Left cardiac atrium (tissue), 4 donors: ENCODE data around the gene CTDSP1. TPM values are rescaled to one million over a fixed set of nuclear protein-coding genes. Genes with fewer than 3 reads are reported as not detected.

ENCODE experiments used
- ATAC-seq, 2 donors: fragments of 200-7000 bp; cut with Tn5 transposase; one replicate each; pipeline ENCODE4 v1.9.1; 2020; ENCODE audit warnings: mild to moderate bottlenecking in 2 of 2, moderate library complexity in 2 of 2
- DNase-seq: peaks from one replicate; pipeline ENCODE4 v3.0.0-alpha.2; 2020
- intact Hi-C, 2 donors: fragments of 100-400 bp; cut with DNase I; formaldehyde crosslinking; loops; one replicate each; pipeline versions ENCODE4 v1.14.1 to v1.15.1; 2022 to 2023
- total RNA-seq, 2 donors: library from RNA; stranded (reverse); fragmentation: NEBNext Ultra II Directional; extraction: Animal tissue kit (Norgen Biotek cat#: 25700); gene quantifications; one replicate each; pipeline ENCODE4 v1.2.1, GENCODE V29; 2021
- donor health status: DM: no; HTN: yes; CAD: no.
- donor health status: DM: no; HTN: yes; CAD: no; lungs with severe emphysema.
- donor health status: DM: yes; HTN: yes; CAD: no.
- donor health status: Dilated cardiomyopathy.

The CTDSP1 gene
- total RNA-seq, 2 donors from 2014 or later = 101 to 106 TPM

DNA sequence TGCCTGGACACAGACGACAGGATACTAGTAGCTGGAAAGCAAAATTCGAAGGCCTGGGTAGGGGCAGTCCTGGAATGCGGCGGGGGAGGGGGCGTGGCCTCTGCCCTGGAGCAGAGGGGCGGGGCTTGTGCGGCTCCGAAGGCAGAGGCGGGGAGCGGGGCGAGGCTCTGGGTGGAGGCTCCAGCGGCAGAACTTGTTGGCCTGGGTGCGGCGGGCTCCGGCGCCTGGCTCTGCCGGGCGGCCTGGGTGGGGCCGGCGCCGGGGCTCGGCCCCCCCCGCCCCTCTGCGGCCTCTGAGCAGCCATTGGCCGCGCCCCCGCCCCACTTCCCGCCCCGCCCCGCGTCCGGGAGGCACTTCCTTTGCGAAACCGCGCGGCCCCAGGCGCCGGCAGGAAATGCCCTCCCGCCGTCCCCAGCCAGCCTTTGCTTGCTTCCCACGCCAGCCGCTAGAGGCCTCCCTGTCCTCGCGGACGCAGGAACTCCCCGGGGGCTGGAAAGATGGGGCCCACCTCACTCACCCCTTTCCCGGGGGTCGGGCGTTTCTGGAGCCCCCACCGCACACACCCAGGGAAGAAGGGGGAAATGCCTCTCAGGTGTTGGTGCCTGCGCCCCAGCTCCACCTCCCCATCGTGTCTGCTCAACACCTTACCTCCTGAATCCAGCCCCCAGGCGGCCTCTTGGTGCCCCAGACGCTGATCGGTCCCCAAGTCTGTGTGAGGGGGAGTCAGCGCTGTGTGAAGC lies 6.7 kb downstream of the CTDSP1 start:
- peak; percentile 98 for DNase-seq
- ATAC-seq = peak; percentile 88 to 92
- intact Hi-C loops = loop anchor here in 1 of 2 donors (5.0 kb wide), 1 partner anchor 61 kb away; no protein-coding TSS in a partner anchor

DNA sequence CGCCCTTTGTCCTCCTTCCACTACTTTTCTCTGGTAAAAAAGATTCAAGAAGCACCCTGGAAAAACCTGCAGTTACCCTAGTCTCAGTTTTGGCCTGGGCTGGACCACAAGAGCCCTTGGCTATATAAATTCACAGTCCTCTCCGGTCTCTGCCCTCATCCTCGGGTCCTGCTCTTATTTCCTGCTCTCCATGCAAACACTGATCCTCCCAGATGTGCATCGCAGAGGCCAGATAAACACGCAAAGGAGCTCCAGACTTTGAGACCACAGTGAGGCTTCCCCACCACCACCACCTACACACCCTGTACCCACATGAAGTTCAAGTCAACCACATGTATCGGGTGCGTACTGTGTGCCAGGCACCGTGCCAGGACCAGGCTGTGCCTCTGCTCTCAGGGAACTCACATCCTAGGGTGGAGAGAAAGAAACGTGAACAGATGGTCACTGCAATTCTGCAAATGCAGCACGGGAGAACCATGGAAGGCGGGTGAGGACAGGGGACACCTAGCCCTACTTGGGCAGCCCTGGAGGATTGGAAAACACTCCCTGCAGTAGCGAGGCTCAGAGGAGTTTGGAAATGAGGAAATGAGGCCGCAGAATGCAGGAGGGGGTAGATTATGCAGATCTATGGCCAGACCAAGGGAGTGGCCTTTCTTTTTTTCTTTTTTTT lies 7.4 kb downstream of the CTDSP1 start:
- ATAC-seq (peak; percentile 10 to 23), DNase-seq (peak; percentile 69)
- intact Hi-C loops = loop anchor here in 1 of 2 donors (5.0 kb wide), 1 partner anchor 60 kb away; no protein-coding TSS in a partner anchor

- intact Hi-C loops = loop anchor here in 1 of 2 donors (5.0 kb wide), 1 partner anchor 60 kb away; no protein-coding TSS in a partner anchor
- ATAC-seq = no peak
- DNase-seq = no peak
These were observed 8.0 kb downstream of the CTDSP1 start for GRCh38 chr2:218407717-218408116.

DNA sequence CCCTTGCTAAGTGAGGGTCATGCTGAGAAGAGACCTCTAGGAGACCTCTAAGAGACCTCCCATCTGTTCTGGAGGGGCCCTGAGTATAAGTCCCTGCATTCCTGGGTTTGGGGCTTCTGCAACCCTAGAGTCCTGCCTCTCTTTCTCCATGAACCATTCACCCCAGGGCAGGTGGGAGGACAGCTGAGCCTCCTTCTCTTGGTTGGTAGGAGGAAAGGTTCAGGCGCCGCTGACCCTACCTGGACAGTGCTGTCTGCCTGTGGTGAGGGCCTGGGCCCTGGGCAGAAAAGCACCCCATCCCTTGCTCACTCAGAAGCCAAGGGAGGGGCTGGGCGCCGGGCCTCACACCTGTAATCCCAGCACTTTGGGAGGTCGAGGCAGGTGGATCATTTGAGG lies 18.7 kb downstream of the CTDSP1 start:
- ATAC-seq = peak in 1 of 2 donors; percentile 30
- intact Hi-C loops = no loop called here
- DNase-seq = no peak

DNA sequence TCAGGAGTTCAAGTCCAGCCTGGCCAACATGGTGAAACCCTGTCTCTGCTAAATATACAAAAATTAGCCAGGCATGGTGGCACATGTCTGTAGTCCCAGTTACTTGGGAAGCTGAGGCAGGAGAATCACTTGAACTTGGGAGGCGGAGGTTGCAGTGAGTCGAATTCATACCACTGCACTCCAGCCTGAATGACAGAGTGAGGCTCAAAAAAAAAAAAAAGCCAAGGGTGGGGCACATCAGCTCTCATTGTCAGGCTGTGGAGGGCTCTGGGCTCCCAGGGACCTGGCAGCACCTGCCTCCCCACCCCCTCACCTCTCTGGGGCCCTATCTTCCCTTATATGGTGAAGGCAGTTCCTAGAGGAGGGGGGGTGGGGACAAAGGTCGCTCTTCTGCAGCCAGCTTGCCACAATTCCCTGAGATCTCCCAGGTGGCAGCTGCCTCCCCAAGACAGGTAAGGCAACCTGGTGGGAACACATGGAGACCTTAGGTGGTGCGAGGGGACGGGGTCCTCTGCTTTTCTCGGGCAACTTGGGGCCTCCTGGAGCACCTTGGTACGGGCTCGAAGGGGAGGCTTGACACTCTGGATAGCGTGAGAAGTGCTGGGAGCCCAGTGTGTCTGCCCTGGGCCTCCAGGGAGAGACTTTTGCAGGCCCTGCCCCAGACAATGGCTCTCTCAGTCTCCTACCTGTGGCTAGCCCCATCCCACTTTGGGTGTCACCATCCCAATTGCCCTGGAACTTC lies 19.2 kb downstream of the CTDSP1 start, which contains the start of gene VIL1:
Gene VIL1, plus strand, starts transcription at position 407 of the 742 bp plus-strand sequence. CDS start 4,656 bp downstream, outside the sequence.
- ATAC-seq (no peak), DNase-seq (no peak)
- intact Hi-C loops = no loop called here

DNA sequence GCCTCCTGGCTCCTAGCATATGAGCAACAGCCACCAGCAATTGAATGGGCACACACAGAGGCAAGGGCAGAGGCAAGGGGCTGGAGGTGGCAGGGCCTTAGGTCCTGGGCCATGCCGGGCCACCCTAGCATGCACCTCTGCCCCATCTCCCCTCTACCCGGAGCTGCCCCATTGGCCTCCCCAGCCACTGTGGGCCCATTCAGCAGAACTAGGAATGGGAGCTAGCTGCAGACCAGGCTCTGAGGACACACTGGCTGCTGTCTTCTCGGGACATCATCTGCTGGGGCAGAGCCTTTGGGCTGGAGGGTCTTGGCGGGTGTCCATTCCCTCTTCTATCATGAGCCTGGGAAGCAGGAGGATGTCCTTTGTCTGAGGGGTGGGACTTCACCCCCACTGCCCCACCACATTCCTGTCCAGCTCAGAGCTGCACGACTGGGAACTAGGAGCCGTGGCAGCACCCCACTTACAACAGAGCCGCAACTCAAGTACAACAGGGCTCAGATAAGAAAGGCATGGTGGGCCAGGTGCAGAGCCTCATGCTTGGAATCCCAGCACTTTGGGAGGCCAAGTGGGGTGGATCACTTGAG lies 20.1 kb downstream of the CTDSP1 start:
- intact Hi-C loops = no loop called here
- DNase-seq = no peak
- ATAC-seq = no peak

GRCh38 chr2:218421027-218421426 lies 21.4 kb downstream of the CTDSP1 start:
- no peak for ATAC-seq
- DNase-seq = no peak
- intact Hi-C loops = no loop called here

GRCh38 chr2:218422403-218423086 lies 22.9 kb downstream of the CTDSP1 start:
- DNase-seq (no peak), ATAC-seq (no peak)
- intact Hi-C loops = no loop called here

GRCh38 chr2:218423584-218423983 lies 23.9 kb downstream of the CTDSP1 start:
- DNase-seq (no peak), ATAC-seq (no peak)
- intact Hi-C loops = no loop called here

DNA sequence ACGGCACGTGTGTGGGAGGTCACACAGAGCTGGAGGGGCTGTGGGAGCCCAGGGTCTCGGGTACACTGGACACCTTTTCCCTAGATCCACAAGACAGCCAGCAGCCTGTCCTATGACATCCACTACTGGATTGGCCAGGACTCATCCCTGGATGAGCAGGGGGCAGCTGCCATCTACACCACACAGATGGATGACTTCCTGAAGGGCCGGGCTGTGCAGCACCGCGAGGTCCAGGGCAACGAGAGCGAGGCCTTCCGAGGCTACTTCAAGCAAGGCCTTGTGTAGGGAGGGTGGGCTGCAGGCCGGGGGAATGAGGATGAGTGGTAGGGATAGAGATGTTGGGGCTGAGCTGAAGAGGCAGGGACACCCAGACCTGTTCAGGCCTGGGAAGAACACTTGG lies 25.9 kb downstream of the CTDSP1 start:
- ATAC-seq (no peak), DNase-seq (no peak)
- intact Hi-C loops = no loop called here

DNA sequence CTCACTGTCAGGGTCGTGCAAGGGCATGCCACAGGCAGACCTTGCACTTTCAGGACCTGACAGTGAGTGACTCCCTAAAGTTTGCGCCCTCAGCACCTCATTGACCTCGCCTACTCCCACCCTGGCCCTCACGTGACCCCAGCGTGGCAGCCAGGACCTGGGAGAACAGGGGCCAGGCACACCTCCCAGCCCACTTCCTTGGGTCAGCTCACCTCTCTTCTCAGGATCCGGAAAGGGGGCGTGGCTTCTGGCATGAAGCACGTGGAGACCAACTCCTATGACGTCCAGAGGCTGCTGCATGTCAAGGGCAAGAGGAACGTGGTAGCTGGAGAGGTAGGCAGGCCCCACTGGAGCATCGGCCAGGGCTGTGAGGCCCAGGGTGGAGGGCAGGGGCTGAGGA lies 28.1 kb downstream of the CTDSP1 start:
- intact Hi-C loops = no loop called here
- DNase-seq = no peak

DNA sequence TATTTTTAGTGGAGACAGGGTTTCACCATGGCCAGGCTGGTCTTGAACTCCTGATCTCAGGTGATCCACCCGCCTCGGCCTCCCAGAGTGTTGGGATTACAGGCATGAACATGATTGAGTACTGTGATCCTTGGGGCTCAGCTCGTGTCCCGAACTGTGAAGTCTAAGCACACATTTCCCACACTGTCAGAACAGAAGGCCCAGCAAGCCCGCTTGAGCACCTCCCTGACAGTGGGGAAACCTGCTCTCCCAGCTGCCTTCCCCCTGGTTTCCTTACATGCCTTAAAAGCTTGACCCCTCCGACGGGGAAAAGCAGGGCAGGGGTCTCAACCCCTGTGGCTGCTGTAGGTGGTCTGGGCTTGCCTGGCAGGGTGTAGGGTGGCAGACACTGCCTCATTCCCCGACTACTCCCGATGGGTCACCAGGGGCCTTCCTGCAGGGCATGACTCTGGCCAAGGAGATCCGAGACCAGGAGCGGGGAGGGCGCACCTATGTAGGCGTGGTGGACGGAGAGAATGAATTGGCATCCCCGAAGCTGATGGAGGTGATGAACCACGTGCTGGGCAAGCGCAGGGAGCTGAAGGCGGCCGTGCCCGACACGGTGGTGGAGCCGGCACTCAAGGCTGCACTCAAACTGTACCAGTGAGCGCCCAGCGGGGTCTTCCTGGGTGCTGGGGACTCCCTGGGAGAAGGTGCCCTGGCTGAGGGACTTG lies 29.3 kb downstream of the CTDSP1 start:
- DNase-seq (no peak), ATAC-seq (no peak)
- intact Hi-C loops = no loop called here

More for the DNA sequence above, 28.1 kb downstream of the CTDSP1 start:
- no peak for ATAC-seq

- intact Hi-C loops = no loop called here
- DNase-seq (no peak), ATAC-seq (no peak)
These were observed 30.4 kb downstream of the CTDSP1 start for GRCh38 chr2:218429911-218430692.

DNA sequence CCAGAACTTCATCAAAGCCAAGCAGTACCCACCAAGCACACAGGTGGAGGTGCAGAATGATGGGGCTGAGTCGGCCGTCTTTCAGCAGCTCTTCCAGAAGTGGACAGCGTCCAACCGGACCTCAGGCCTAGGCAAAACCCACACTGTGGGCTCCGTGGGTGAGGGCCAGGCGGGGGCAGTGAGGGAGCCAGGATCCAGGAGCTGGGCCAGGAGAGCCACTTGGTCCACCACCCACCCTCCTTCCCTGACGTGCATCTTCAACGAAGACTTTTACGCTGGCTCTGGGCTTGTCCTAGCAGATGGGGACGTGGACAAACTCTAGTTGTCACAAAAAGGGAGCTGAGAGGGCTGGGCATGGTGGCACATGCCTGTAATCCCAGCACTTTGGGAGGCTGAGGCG lies 31.1 kb downstream of the CTDSP1 start:
- DNase-seq (no peak), ATAC-seq (no peak)
- intact Hi-C loops = no loop called here

- intact Hi-C loops = no loop called here
- ATAC-seq (no peak), DNase-seq (no peak)
These were observed 32.2 kb downstream of the CTDSP1 start for GRCh38 chr2:218431878-218432277.

DNA sequence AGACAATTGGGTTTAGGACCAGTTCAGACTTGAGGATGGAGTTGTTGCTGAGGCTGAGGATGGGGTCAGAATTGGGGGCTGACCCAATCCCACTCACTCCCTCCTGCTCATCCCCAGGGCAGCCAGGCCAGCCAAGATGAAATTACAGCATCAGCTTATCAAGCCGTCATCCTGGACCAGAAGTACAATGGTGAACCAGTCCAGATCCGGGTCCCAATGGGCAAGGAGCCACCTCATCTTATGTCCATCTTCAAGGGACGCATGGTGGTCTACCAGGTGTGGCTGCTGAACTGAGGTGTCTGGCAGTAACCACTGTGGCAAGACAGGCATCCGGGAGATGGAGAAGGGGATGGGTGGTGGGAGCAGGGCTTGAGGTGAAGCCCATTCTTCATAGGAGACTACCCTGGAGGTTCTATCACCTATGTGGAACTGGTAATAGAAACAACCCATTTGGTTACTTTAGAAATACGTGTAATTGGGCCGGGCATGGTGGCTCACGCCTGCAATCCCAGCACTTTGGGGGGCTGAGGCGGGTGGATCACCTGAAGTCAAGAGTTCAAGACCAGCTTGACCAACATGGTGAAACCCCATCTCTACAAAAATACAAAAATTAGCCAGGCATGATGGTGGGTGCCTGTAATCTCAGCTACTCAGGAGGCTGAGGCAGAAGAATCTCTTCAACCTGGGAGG lies 33.2 kb downstream of the CTDSP1 start:
- intact Hi-C loops = no loop called here
- ATAC-seq = no peak
- DNase-seq = no peak

DNA sequence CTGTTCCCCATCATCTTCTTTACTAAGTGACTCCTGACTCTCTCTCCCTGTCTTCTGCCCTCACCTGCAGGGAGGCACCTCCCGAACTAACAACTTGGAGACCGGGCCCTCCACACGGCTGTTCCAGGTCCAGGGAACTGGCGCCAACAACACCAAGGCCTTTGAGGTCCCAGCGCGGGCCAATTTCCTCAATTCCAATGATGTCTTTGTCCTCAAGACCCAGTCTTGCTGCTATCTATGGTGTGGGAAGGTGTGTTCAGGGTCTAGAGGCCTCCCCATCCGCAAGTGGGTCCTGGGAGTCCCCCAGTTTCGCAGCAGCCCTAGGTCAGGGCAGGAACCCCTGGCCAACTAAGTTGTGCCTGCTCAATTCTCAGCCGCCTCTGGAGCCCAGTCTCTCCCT lies 34.8 kb downstream of the CTDSP1 start:
- DNase-seq (no peak), ATAC-seq (no peak)
- intact Hi-C loops = no loop called here
